SK-N-MC (cell line): ENCODE results near the gene SAPCD1.

ENCODE experiments used
- EZH2 ChIP-seq: fragments of 200-600 bp; sonication (generic); IDR thresholded peaks from one replicate; pipeline ENCODE4 v1.6.1; 2017; ENCODE audit warnings: antibody characterized with exemption
- FOXP2 ChIP-seq: optimal IDR thresholded peaks from 2 replicates; pipeline ENCODE3; 2011; ENCODE audit warnings: mild to moderate bottlenecking, moderate library complexity; ENCODE audit not compliant: insufficient read depth; ENCODE audit errors: extremely low read length, control extremely low read depth
- POLR2AphosphoS5 ChIP-seq: IDR thresholded peaks from 2 replicates; pipeline ENCODE4 v1.6.1; 2012; ENCODE audit warnings: mild to moderate bottlenecking, low read depth, low read length, borderline replicate concordance

DNA sequence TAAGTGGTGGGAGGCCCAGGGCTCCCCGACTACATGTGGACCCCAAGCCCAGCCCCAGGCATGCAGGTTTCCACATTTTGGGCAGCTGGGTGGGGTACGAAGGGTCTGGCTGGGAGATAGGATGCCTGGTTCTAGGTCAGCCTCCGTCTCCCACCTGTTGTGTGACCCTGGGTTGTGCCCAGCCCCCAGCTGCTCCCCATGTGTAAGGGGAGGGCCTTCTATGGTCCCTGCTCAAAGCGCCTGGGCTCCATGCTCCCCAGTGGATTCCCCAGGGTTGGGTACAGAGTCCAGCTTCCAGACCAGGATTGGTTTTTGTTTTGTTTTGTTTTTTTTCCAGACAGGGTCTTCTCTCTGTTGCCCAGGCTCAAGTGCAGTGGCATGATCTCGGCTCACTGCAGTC is 15.7 kb downstream of the SAPCD1 start:
- TF ChIP-seq POLR2AphosphoS5, result no peak
- TF ChIP-seq EZH2, result no peak
- TF ChIP-seq FOXP2, result no peak
